Cardiac muscle cell (in vitro differentiated cells and primary cell): ENCODE data around the gene L1TD1. TPM values are rescaled to one million over a fixed set of nuclear protein-coding genes. Genes with fewer than 3 reads are reported as not detected.

Experiments used
- DNase-seq, 2 donors: peaks; one replicate each; pipeline versions ENCODE4 v3.0.0 to v3.0.0-alpha.2; 2010 to 2017; ENCODE audit warnings: low read depth in 1 of 2, low spot score in 1 of 2
- H3K27ac ChIP-seq: fragments of 200-600 bp; sonication (generic); 2 replicates; pipeline ENCODE4 v1.5.1; 2016
- H3K27me3 ChIP-seq: fragments of 200-600 bp; sonication (generic); 2 replicates; pipeline ENCODE4 v1.6.0; 2016; ENCODE audit warnings: control low read depth
- H3K36me3 ChIP-seq: fragments of 200-600 bp; sonication (generic); 2 replicates; pipeline ENCODE4 v1.5.1; 2016; ENCODE audit warnings: control low read depth
- H3K4me1 ChIP-seq: fragments of 200-600 bp; sonication (generic); 2 replicates; pipeline ENCODE4 v1.8.1; 2017; ENCODE audit warnings: low read depth, mild to moderate bottlenecking, mixed run types
- H3K4me3 ChIP-seq: fragments of 200-600 bp; sonication (generic); 2 replicates; pipeline ENCODE4 v1.5.1; 2016; ENCODE audit warnings: mild to moderate bottlenecking
- H3K9me3 ChIP-seq: fragments of 200-600 bp; sonication (generic); 2 replicates; pipeline ENCODE4 v1.5.1; 2017; ENCODE audit warnings: low read depth, mild to moderate bottlenecking, control low read depth
- polyA plus RNA-seq: library from polyadenylated mRNA; unstranded; fragments of >200 nt; fragmentation: Nextera tagmentation; extraction: Ambion mirVana; gene quantifications from 2 replicates; pipeline ENCODE4 v1.2.1, GENCODE V29; 2016
- total RNA-seq: library from RNA; depleted of rRNA; stranded (reverse); fragments of >200 nt; gene quantifications from 2 replicates; pipeline ENCODE4 v1.2.3, GENCODE V29; 2016
- TF ChIP-seq, protein P1 (sequence below): IDR thresholded peaks from 2 replicates; pipeline ENCODE4 v1.5.1; 2012; ENCODE audit warnings: low read depth, mild to moderate bottlenecking, low read length

The L1TD1 gene
- total and polyA plus RNA-seq, 2 experiments from 2014 or later, result 0.36 TPM; not detected in 1

DNA sequence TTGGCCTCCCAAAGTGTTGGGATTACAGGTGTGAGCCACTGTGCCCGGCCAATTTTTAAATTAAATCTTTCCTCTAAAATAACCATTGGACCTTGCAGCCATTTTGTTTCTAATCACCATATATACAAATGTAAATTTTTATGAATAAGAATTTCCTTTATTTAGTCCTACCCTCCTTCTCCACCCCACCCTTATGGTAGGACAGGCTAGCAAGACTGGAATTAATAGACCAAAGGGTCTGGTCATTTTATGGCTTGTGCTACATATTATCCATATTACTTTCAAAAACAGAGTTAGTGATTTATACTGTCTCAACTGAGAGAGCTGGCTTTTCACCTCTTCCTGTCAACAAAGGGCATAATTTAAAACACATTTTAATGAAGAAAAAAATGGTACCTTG lies 26.5 kb downstream of the L1TD1 start:
- no peaks in the 10 kb centered on the region for H3K4me1 ChIP-seq
- DNase-seq, result no peak
- H3K27ac ChIP-seq, result no peak overlapping the region
- H3K27me3 ChIP-seq, result no peaks in the 10 kb centered on the region
- TF ChIP-seq, protein P1, sequence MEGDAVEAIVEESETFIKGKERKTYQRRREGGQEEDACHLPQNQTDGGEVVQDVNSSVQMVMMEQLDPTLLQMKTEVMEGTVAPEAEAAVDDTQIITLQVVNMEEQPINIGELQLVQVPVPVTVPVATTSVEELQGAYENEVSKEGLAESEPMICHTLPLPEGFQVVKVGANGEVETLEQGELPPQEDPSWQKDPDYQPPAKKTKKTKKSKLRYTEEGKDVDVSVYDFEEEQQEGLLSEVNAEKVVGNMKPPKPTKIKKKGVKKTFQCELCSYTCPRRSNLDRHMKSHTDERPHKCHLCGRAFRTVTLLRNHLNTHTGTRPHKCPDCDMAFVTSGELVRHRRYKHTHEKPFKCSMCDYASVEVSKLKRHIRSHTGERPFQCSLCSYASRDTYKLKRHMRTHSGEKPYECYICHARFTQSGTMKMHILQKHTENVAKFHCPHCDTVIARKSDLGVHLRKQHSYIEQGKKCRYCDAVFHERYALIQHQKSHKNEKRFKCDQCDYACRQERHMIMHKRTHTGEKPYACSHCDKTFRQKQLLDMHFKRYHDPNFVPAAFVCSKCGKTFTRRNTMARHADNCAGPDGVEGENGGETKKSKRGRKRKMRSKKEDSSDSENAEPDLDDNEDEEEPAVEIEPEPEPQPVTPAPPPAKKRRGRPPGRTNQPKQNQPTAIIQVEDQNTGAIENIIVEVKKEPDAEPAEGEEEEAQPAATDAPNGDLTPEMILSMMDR, result no peak
- no peaks in the 10 kb centered on the region for H3K9me3 ChIP-seq
- H3K36me3 ChIP-seq, result no peaks in the 10 kb centered on the region
- no peak overlapping the region for H3K4me3 ChIP-seq

- Histone ChIP-seq H3K4me3 (no peak overlapping the region), H3K36me3 (no peaks in the 10 kb centered on the region), H3K4me1 (no peaks in the 10 kb centered on the region), H3K27me3 (no peaks in the 10 kb centered on the region), H3K9me3 (no peaks in the 10 kb centered on the region), H3K27ac (no peak overlapping the region)
- TF ChIP-seq, protein P1, result no peak
- DNase-seq, result no peak
These were observed 27.7 kb downstream of the L1TD1 start for GRCh38 chr1:62222321-62222720.

GRCh38 chr1:62224182-62224581 lies 29.5 kb downstream of the L1TD1 start:
- Histone ChIP-seq H3K36me3 (no peaks in the 10 kb centered on the region), H3K27me3 (no peaks in the 10 kb centered on the region), H3K4me3 (no peak overlapping the region), H3K27ac (no peak overlapping the region), H3K4me1 (no peaks in the 10 kb centered on the region), H3K9me3 (no peaks in the 10 kb centered on the region)
- TF ChIP-seq, protein P1, result no peak
- no peak for DNase-seq

GRCh38 chr1:62227496-62227895 lies 32.8 kb downstream of the L1TD1 start:
- Histone ChIP-seq H3K27me3 (no peaks in the 10 kb centered on the region), H3K27ac (no peak overlapping the region), H3K36me3 (no peaks in the 10 kb centered on the region), H3K9me3 (no peaks in the 10 kb centered on the region), H3K4me3 (no peak overlapping the region), H3K4me1 (peaks cover 5% of the 10 kb centered on the region)
- TF ChIP-seq, protein P1, result no peak
- no peak for DNase-seq

GRCh38 chr1:62228136-62228882 lies 33.7 kb downstream of the L1TD1 start:
- Histone ChIP-seq H3K4me1 (peaks cover 5% of the 10 kb centered on the region), H3K9me3 (no peaks in the 10 kb centered on the region), H3K36me3 (no peaks in the 10 kb centered on the region), H3K4me3 (no peak overlapping the region), H3K27me3 (no peaks in the 10 kb centered on the region), H3K27ac (no peak overlapping the region)
- no peak for DNase-seq
- TF ChIP-seq, protein P1, result no peak

DNA sequence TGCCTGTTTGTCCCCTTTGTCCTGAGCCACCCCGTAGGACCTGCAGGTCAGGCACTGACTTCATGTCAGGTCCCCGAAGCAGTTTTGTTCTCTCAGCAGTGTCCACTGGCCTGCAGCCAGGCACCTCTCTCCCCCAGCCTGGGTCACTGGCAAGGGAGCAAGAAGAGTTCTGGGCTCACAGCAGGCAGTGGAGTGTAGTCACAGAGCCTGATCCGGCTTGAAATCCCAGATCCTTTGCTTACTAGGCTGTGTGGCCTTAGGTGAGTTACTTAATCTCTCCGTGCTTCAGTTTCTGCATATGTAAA lies 34.2 kb downstream of the L1TD1 start:
- no peak for DNase-seq
- H3K36me3 ChIP-seq, result no peaks in the 10 kb centered on the region
- TF ChIP-seq, protein P1, result no peak
- H3K27ac ChIP-seq, result no peak overlapping the region
- H3K9me3 ChIP-seq, result no peaks in the 10 kb centered on the region
- peaks cover 5% of the 10 kb centered on the region for H3K4me1 ChIP-seq
- H3K4me3 ChIP-seq, result no peak overlapping the region
- no peaks in the 10 kb centered on the region for H3K27me3 ChIP-seq
